ENCODE data around the gene SPDYE16. TPM values are rescaled to one million over a fixed set of nuclear protein-coding genes. Genes with fewer than 3 reads are reported as not detected.
"Not testable (repeated sequence)": the region's sequence is repeated elsewhere in the genome, so short reads cannot be mapped to it uniquely, and the experiment has no call there.

Gene SPDYE16, protein sequence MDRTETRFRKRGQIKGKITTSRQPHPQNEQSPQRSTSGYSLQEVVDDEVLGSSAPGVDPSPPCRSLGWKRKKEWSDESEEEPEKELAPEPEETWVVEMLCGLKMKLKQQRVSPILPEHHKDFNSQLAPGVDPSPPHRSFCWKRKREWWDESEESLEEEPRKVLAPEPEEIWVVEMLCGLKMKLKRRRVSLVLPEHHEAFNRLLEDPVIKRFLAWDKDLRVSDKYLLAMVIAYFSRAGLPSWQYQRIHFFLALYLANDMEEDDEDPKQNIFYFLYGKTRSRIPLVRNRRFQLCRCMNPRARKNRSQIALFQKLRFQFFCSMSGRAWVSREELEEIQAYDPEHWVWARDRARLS
- under 1 TPM; 0.16 to 0.48 TPM for total RNA-seq
- under 1 TPM in 1 of 2 donors, not detected in 1; 0.61 TPM for polyA plus RNA-seq
- long read RNA-seq, donor 1, partial matches to known transcripts = 0 of 3 reads
- long read RNA-seq, donor 1, other reads (novel, unspliced or antisense) = 3 of 3 reads
- long read RNA-seq, donor 2, partial matches to known transcripts = 0 of 6 reads
- long read RNA-seq, donor 2, other reads (novel, unspliced or antisense) = 6 of 6 reads

DNA sequence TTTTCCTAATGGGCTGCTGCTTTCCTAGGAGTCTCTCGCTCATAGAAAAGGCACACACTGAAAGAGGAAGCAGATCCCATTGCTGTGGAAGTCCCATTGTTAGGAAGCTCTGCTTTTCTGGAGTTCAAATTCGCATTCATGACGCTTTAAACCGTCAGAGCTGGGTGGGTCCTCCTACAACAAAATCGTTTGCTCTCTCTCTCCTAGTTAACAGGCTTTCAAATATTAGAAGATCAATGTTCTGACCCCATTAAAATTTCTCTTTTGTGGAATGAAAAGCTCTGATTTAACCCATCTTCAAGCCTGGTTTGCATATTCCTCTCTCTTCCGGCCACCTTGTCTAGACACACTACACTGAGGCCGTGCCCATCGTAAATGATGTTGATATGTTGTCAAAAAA, at the start of gene SPDYE16:
TSS of gene SPDYE16 (minus strand) at position 101 of the 400 bp plus-strand sequence. CDS start 1,838 bp downstream, outside the sequence.
- DNase-seq; intact Hi-C loops (cut with DNase I): not testable (repeated sequence)

DNA sequence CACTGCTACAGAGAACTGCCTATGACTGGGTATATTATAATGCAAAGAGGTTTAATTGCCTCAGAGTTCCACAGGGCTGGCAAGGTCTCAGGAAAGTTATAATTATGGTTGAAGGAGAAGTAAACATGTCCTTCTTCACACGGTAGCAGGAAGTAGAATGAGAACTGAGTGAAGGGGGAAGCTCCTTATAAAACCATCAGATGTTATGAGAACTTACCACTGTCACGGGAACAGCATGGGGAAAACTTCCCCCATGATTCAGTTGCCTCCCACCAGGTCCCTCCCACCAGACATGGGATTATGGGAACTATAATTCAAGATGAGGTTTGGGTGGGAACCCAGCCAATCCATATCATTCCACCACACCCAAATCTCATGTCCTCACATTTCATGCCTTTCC, 49.6 kb upstream of the SPDYE16 start:
- H3K27me3 ChIP-seq (ENCODE audit: control insufficient read depth in 1 of 2, insufficient read depth in 2 of 2, low read length in 1 of 2); intact Hi-C loops (cut with DNase I); H3K4me3 ChIP-seq (ENCODE audit: low read length in 2 of 2); ATAC-seq (ENCODE audit: low FRiP score); H3K36me3 ChIP-seq (ENCODE audit: control insufficient read depth in 1 of 2, insufficient read depth in 2 of 2, low read length in 1 of 2); H3K9me3 ChIP-seq (ENCODE audit: control insufficient read depth, low read length); H3K27ac ChIP-seq (ENCODE audit: low read depth in 1 of 2, low read length in 2 of 2); H3K4me1 ChIP-seq (ENCODE audit: control insufficient read depth in 1 of 2, insufficient read depth in 2 of 2, low read length in 2 of 2); DNase-seq: not testable (repeated sequence)
- WGBS, 2 donors = 92 to 93% methylated on average over 2 of the region's 2 CpGs

More for the DNA sequence above, at the start of gene SPDYE16:
- not testable (repeated sequence) for H3K36me3 ChIP-seq (ENCODE audit: control insufficient read depth in 1 of 2, insufficient read depth in 2 of 2, low read length in 1 of 2); H3K27ac ChIP-seq (ENCODE audit: low read depth in 1 of 2, low read length in 2 of 2); ATAC-seq (ENCODE audit: low FRiP score); H3K9me3 ChIP-seq (ENCODE audit: control insufficient read depth, low read length); H3K4me3 ChIP-seq (ENCODE audit: low read length in 2 of 2); H3K4me1 ChIP-seq (ENCODE audit: control insufficient read depth in 1 of 2, insufficient read depth in 2 of 2, low read length in 2 of 2); H3K27me3 ChIP-seq (ENCODE audit: control insufficient read depth in 1 of 2, insufficient read depth in 2 of 2, low read length in 1 of 2)
- WGBS, 2 donors = no CpG with 5 or more reads among the region's 8 CpGs

DNA sequence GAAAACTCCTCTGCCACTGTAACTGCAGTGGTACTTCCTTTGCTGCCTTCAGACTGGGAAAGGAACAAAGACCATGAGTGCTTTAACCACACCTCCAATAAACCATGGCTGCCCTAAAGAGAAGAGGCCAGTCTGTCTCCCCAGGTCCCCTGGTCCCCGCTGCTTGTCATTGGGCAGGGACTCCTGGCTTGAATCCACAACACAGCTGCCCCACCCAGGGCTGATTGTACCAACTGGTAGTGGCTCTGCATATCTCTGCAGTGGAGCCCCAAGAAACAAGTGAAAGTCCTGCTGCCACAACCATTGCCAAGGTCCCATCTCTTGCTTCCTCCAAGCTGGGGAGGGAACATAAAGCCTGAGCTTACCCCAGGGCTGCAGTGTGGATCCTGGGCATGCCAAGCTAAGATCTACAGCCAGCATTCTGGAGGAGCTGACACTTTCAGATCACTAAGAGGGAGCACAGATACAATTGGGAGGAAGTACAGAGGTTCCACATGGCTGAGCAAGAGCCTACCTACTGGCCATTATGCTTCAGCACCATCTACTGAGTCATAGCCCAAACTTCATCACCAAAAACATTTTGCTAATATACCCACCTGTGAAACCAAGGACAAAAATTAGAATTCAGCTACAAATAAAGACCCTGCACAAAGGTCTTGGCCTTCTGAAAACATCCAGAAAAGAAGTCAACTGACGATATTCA, 48.7 kb upstream of the SPDYE16 start:
- H3K4me1 ChIP-seq (ENCODE audit: control insufficient read depth in 1 of 2, insufficient read depth in 2 of 2, low read length in 2 of 2); DNase-seq; ATAC-seq (ENCODE audit: low FRiP score); H3K27me3 ChIP-seq (ENCODE audit: control insufficient read depth in 1 of 2, insufficient read depth in 2 of 2, low read length in 1 of 2); H3K9me3 ChIP-seq (ENCODE audit: control insufficient read depth, low read length); H3K4me3 ChIP-seq (ENCODE audit: low read length in 2 of 2); H3K36me3 ChIP-seq (ENCODE audit: control insufficient read depth in 1 of 2, insufficient read depth in 2 of 2, low read length in 1 of 2); H3K27ac ChIP-seq (ENCODE audit: low read depth in 1 of 2, low read length in 2 of 2); intact Hi-C loops (cut with DNase I): not testable (repeated sequence)
- WGBS, 2 donors = 66 to 77% methylated on average over 2 of the region's 2 CpGs

DNA sequence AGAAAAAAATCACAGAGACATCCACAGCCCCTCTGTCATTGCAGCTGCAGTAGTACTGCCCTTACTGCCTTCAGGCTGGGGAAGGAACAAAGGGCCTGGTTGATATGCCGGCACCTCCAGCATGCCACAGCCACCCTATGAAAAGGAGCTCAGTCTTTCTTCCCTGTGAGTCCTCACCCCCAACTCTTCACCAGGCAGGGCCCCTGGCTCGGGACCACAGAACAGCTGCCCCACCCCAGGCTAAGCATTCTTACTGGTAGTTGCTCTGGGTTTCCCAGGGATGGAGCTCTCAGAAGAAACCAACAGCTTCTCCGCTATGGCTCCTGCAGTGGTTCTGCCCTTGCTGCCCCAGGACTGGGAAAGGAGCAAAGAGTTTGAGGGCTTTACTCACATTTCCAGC, 47.9 kb upstream of the SPDYE16 start:
- H3K4me1 ChIP-seq (ENCODE audit: control insufficient read depth in 1 of 2, insufficient read depth in 2 of 2, low read length in 2 of 2); H3K27ac ChIP-seq (ENCODE audit: low read depth in 1 of 2, low read length in 2 of 2); H3K9me3 ChIP-seq (ENCODE audit: control insufficient read depth, low read length); intact Hi-C loops (cut with DNase I); H3K36me3 ChIP-seq (ENCODE audit: control insufficient read depth in 1 of 2, insufficient read depth in 2 of 2, low read length in 1 of 2); DNase-seq; H3K4me3 ChIP-seq (ENCODE audit: low read length in 2 of 2); H3K27me3 ChIP-seq (ENCODE audit: control insufficient read depth in 1 of 2, insufficient read depth in 2 of 2, low read length in 1 of 2); ATAC-seq (ENCODE audit: low FRiP score): not testable (repeated sequence)
- WGBS, 2 donors = 98 to 100% methylated on average over 2 to 3 of the region's 3 CpGs

DNA sequence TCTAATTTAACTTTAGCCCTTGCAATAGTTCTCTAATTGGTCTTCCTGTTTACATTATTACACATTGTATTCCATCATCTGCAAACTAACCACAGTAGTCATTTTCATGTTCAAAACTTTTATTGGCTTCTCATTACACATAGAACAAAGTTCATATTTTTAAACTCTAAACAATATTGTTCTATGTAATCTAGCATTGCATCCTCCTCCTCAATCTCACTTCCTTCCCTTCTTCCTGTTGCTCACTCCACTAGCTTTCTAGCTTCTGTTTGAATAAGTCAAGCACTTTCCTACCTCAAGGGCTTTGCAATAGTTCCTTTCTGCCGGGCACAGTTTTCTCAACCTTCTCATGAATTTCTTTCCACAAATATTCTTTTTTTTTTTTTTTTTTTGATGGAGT, 45.5 kb upstream of the SPDYE16 start:
- H3K4me1 ChIP-seq (ENCODE audit: control insufficient read depth in 1 of 2, insufficient read depth in 2 of 2, low read length in 2 of 2); ATAC-seq (ENCODE audit: low FRiP score); H3K9me3 ChIP-seq (ENCODE audit: control insufficient read depth, low read length); H3K27ac ChIP-seq (ENCODE audit: low read depth in 1 of 2, low read length in 2 of 2); H3K4me3 ChIP-seq (ENCODE audit: low read length in 2 of 2); H3K36me3 ChIP-seq (ENCODE audit: control insufficient read depth in 1 of 2, insufficient read depth in 2 of 2, low read length in 1 of 2); DNase-seq; H3K27me3 ChIP-seq (ENCODE audit: control insufficient read depth in 1 of 2, insufficient read depth in 2 of 2, low read length in 1 of 2); intact Hi-C loops (cut with DNase I): not testable (repeated sequence)
- no CpG with 5 or more reads among the region's 1 CpG for WGBS, 2 donors

DNA sequence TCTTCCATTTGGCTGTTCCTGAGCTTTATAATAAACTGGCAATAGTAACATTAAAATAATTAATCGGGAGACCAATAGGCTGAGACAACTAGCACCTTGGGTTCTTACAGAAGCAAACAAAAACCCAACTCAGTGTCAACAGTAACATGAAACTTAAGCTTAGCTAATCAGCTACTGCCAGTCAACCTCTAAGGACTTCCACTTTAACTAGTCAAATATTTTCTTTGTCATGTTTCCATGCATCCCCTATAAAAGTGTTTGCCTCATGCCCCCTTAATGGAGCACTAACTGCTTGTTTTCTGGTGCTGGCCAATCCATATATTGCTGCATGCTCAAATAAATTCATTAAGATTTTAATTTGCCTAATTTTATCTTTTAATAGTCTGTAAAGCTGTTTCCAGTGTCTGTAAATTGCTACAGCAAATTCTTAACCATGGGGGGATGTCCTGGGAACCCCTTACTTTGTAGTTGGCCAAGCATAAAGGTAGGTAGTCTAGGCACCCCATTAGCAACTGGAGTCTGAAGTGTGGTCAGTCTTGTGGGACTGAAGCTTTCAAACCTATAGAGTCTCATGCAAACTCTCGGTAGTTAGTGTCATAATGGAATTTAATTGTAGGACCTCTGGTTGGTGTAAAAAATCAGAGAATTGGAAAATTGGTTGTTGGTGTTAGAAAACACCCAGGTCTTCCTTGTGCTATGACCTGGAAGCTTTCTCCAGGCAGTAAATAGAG, 43.7 kb upstream of the SPDYE16 start:
- H3K27me3 ChIP-seq (ENCODE audit: control insufficient read depth in 1 of 2, insufficient read depth in 2 of 2, low read length in 1 of 2); intact Hi-C loops (cut with DNase I); H3K36me3 ChIP-seq (ENCODE audit: control insufficient read depth in 1 of 2, insufficient read depth in 2 of 2, low read length in 1 of 2); H3K9me3 ChIP-seq (ENCODE audit: control insufficient read depth, low read length); H3K27ac ChIP-seq (ENCODE audit: low read depth in 1 of 2, low read length in 2 of 2); ATAC-seq (ENCODE audit: low FRiP score); H3K4me3 ChIP-seq (ENCODE audit: low read length in 2 of 2); DNase-seq; H3K4me1 ChIP-seq (ENCODE audit: control insufficient read depth in 1 of 2, insufficient read depth in 2 of 2, low read length in 2 of 2): not testable (repeated sequence)
- 93 to 98% methylated on average over 2 of the region's 2 CpGs for WGBS, 2 donors

DNA sequence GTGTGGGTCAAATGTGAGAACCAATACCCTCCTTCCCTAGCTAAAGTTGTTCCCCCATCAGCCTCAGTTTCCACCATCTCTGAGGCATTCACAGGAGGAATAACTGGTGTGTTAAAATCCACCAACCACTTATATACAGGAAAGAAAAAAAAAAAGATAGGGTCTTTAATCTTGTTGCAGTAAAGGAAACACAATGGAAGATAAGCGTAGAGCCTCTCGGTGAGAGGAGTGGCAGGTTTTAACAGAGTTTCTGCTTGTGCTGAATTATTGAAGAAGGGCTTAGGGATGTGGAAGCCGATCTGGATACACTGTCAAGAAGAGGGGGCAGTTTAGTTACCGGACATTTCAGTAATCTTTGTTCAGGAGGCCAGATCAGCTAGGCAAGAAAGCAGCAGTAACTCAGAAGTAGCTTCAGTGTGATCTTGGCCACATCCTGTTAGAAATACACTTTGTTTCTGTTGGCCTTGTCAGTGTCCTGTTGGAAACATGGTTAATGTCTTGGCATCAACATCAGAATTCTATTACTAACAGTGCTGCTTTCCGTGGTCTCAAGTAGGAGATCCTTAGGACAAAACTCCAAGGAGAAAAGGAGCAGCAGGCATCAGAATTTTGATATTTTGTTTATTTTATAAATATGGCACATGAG, 40.7 kb upstream of the SPDYE16 start:
- ATAC-seq (ENCODE audit: low FRiP score) = peak; percentile 87
- WGBS, 2 donors = 7 to 11% methylated on average over 5 of the region's 5 CpGs
- intact Hi-C loops (cut with DNase I); H3K27me3 ChIP-seq (ENCODE audit: control insufficient read depth in 1 of 2, insufficient read depth in 2 of 2, low read length in 1 of 2); H3K4me1 ChIP-seq (ENCODE audit: control insufficient read depth in 1 of 2, insufficient read depth in 2 of 2, low read length in 2 of 2); H3K4me3 ChIP-seq (ENCODE audit: low read length in 2 of 2); H3K9me3 ChIP-seq (ENCODE audit: control insufficient read depth, low read length); H3K36me3 ChIP-seq (ENCODE audit: control insufficient read depth in 1 of 2, insufficient read depth in 2 of 2, low read length in 1 of 2); DNase-seq: not testable (repeated sequence)
- peak overlapping the region in 1 of 2 donors; percentile 33 for H3K27ac ChIP-seq (ENCODE audit: low read depth in 1 of 2, low read length in 2 of 2)
